A549 treated with ZK216348 at 1 μM for 4 hours (cell line): ENCODE measurements around the gene MRPL51. TPM values are rescaled to one million over a fixed set of nuclear protein-coding genes. Genes with fewer than 3 reads are reported as not detected.

Experiments used
- total RNA-seq: library from RNA; stranded (reverse); fragments of 200-300 nt; extraction: Qiagen RNA extraction; gene quantifications from 5 replicates; pipeline ENCODE4 v1.2.3, GENCODE V29; 2022; ENCODE audit warnings: low read depth

The MRPL51 gene
- total RNA-seq = 267 to 374 TPM (median 329 TPM) in 5 replicates

GRCh38 chr12:6492838-6493496, at the start of gene MRPL51:
Gene MRPL51 (minus strand): TSS chr12:6493262. CDS start chr12:6493136, 126 bp downstream.

DNA sequence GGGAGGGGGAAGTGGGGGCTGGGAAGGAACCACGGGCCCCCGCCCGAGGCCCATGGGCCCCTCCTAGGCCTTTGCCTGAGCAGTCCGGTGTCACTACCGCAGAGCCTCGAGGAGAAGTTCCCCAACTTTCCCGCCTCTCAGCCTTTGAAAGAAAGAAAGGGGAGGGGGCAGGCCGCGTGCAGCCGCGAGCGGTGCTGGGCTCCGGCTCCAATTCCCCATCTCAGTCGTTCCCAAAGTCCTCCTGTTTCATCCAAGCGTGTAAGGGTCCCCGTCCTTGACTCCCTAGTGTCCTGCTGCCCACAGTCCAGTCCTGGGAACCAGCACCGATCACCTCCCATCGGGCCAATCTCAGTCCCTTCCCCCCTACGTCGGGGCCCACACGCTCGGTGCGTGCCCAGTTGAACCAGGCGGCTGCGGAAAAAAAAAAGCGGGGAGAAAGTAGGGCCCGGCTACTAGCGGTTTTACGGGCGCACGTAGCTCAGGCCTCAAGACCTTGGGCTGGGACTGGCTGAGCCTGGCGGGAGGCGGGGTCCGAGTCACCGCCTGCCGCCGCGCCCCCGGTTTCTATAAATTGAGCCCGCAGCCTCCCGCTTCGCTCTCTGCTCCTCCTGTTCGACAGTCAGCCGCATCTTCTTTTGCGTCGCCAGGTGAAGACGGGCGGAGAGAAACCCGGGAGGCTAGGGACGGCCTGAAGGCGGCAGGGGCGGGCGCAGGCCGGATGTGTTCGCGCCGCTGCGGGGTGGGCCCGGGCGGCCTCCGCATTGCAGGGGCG, 41.0 kb upstream of the MRPL51 start, which contains the start of gene GAPDH:
GAPDH (plus strand) TSS at position 595 of the 772 bp plus-strand sequence. CDS start 316 bp downstream, outside the sequence.

DNA sequence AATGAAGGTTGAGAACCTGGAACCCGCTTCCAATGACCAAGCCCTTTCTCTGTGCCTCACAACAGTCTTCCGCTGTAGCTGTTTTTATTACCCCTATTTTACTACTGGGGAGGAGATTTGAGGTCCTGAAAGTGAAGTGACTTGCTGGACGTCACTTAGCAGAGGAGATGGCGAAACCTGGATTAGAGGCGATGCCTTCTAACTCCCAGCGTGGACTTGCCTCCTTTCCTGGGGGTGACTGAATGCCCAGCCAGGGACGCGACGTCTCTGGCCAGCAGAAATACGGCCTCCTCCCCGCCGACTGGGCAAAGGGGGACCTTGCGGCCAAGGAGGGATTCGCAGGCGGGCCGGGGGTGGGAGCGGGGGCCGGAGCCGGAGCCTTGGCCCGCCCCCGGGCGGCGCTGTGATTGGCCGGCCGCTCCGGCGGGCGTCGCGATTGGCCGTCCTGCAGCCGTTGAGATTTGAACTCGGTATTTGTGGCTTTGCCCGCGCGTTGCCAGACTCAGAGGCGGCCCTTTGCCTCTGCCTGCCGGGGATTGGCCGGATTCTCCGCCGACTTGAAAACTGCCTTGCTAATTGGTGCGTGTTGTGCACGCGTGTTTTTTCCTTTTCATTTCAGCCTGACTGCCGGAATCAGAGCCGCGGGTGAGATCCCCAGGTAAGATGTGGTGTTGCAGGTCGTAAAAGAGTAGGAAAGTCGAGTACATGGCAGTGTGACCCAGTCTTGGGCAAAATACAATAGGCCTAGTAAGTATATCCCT, 615 bp upstream of the MRPL51 start, which contains the start of gene NCAPD2:
NCAPD2 (plus strand) TSS at position 606 of the 761 bp plus-strand sequence. CDS start 997 bp downstream, outside the sequence.

DNA sequence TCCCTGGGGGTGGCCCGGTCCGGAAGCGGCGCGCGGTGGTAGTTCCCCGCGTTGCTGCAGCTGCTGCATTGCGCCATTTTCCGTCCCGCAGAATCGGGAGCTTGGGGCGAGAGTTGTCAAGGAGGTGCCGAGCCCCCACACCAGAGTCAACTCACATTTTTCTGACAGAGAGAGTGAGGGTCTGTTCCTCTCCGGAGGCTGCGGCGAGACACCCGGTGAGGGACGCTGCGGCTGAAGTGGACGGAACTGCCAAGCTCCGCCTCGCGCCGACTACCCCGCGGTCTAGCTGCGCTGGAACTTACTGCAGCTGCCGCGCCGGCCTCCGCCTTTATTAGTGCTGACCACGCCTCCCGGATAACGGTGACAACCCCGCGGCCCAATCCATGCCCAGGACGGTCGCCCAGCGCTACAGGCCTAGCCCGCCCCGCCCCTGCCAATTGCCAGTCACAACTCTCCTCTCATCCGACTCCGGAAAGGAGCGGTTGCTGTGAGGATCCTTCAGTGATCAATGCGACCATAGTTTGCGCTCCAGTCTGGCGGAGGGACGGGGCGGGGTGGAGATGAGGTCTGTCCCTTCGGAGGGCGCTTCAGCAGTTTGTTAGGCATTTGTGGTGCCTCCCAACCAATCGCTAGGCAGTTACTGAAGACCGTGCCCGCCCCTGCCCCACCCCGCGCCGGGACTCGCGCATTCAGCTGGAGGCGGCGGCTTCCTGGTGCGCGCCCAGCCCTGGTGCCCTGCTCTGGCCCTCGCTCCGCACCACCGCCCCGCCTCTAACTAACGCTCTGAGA, 22.5 kb downstream of the MRPL51 start, which contains the start of gene VAMP1:
VAMP1 (minus strand) TSS at position 303 of the 789 bp plus-strand sequence; CDS start at position 157, 146 bp downstream.

DNA sequence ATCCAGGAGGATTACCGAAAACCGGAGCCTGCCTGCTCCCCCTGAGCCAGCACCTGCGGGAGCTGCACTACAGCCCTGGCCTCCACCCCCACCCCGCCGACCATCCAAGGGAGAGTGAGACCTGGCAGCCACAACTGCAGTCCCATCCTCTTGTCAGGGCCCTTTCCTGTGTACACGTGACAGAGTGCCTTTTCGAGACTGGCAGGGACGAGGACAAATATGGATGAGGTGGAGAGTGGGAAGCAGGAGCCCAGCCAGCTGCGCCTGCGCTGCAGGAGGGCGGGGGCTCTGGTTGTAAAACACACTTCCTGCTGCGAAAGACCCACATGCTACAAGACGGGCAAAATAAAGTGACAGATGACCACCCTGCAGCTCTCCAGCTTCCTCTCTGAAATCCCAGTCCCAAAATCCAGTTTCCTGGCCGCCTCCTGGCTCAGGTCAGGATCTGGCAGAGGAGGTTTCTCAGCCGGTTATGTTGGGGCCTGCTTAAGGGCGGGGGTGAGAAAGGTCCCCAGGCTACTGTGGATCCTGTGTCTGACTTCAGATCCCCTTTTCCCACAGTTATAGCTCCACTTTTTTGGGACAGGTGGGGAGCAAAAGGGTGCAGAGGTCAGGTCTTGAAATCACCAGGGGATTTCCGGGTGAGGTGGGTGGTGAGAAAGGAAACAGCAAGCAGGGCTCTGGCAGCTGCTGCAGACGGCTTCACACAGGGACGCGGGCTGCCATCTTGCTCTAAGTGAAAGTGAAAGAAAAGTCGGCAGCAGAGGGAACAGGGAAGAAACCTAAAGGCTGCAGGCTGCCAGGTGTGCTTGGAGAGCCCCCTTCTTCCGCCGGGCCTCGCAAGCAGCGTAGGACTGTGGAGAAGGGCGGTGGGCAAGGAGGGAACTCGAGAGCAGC, 41.5 kb downstream of the MRPL51 start, which contains the start of gene TAPBPL:
TAPBPL (plus strand) TSS at position 695 of the 897 bp plus-strand sequence. CDS start 207 bp downstream, outside the sequence.

DNA sequence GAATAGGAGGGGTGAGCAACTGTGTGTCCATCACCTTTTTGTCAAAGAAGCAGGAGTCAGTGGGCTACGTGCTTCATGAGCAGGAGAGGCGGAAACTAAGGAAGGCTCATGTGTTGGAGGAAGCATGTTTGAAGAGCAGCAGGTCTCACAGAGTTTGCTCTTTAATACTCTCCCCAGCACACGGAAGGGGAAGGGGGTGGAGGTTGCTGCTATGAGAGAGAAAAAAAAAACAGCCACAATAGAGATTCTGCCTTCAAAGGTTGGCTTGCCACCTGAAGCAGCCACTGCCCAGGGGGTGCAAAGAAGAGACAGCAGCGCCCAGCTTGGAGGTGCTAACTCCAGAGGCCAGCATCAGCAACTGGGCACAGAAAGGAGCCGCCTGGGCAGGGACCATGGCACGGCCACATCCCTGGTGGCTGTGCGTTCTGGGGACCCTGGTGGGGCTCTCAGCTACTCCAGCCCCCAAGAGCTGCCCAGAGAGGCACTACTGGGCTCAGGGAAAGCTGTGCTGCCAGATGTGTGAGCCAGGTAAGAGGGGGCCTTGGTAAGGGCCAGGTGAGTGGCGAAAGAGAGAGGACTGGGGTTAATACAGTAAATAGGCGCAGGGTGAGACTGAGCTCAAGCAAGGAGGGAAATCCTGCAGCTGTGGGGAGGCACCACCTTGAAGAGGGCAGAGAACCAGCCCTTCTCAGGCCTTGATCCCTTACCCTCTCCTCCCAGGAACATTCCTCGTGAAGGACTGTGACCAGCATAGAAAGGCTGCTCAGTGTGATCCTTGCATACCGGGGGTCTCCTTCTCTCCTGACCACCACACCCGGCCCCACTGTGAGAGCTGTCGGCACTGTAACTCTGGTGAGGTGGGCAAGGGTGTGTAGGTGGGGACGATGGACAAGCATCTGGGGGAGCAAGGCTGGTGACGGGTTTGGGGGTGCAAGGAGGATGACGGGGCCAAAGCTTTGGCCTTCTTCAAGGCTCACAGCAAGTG, 48.1 kb downstream of the MRPL51 start, which contains the start of gene CD27:
CD27 (plus strand) TSS at position 252 of the 985 bp plus-strand sequence; CDS start at position 393, 141 bp downstream.

Other genes starting within 250 kb of the MRPL51 start
- 0.20 to 0.50 TPM (median 0.39 TPM) in 4 of 5 replicates, not detected in the other for gene PLEKHG6, start 182.6 kb downstream of the MRPL51 start, total RNA-seq
- gene TNFRSF1A, start 151.2 kb downstream of the MRPL51 start, total RNA-seq = 398 to 545 TPM (median 486 TPM) in 5 replicates
- gene SCNN1A, start 117.7 kb downstream of the MRPL51 start, total RNA-seq = 12.4 to 24.3 TPM (median 21.4 TPM) in 5 replicates
- gene LTBR, start 109.1 kb downstream of the MRPL51 start, total RNA-seq = 154 to 248 TPM (median 229 TPM) in 5 replicates
- gene CD27, start 48.3 kb downstream of the MRPL51 start, total RNA-seq = not detected in 5 replicates
- 2.4 to 3.8 TPM (median 3.7 TPM) in 5 replicates for gene TAPBPL, start 41.2 kb downstream of the MRPL51 start, total RNA-seq
- 9.0 to 12.6 TPM (median 12.2 TPM) in 5 replicates for gene VAMP1, start 22.6 kb downstream of the MRPL51 start, total RNA-seq
- gene NCAPD2, start 840 bp upstream of the MRPL51 start, total RNA-seq = 52.1 to 69.4 TPM (median 63.1 TPM) in 5 replicates
- gene GAPDH, start 41.3 kb upstream of the MRPL51 start, total RNA-seq = 5,971 to 9,033 TPM (median 8,788 TPM) in 5 replicates
- gene IFFO1, start 62.8 kb upstream of the MRPL51 start, total RNA-seq = 1.6 to 2.5 TPM (median 2.2 TPM) in 5 replicates
- 89.7 to 116 TPM (median 103 TPM) in 5 replicates for gene NOP2, start 75.0 kb upstream of the MRPL51 start, total RNA-seq
- 60.1 to 82.5 TPM (median 69.6 TPM) in 5 replicates for gene CHD4, start 114.1 kb upstream of the MRPL51 start, total RNA-seq
- 0.42 to 1.1 TPM (median 0.76 TPM) in 5 replicates for gene LPAR5, start 142.7 kb upstream of the MRPL51 start, total RNA-seq
- gene ACRBP, start 154.2 kb upstream of the MRPL51 start, total RNA-seq = 0.29 to 0.48 TPM (median 0.38 TPM) in 4 of 5 replicates, not detected in the other
- gene ING4, start 169.9 kb upstream of the MRPL51 start, total RNA-seq = 11.3 to 18.6 TPM (median 14.4 TPM) in 5 replicates
- gene ZNF384, start 196.1 kb upstream of the MRPL51 start, total RNA-seq = 49.6 to 66.0 TPM (median 62.9 TPM) in 5 replicates
- gene PIANP, start 207.6 kb upstream of the MRPL51 start, total RNA-seq = 0.68 to 1.3 TPM (median 0.97 TPM) in 5 replicates
- 46.4 to 60.7 TPM (median 58.3 TPM) in 5 replicates for gene COPS7A, start 230.8 kb upstream of the MRPL51 start, total RNA-seq